HepG2 (cell line): Measurements from ENCODE around the gene ZBTB7C. TPM values are rescaled to one million over a fixed set of nuclear protein-coding genes. Genes with fewer than 3 reads are reported as not detected.

Source experiments
- AKAP8 ChIP-seq: sonication (generic); formaldehyde crosslinking; IDR thresholded peaks from 2 replicates; pipeline ENCODE4 v1.5.1; 2020; ENCODE audit warnings: mild to moderate bottlenecking, missing genetic modification reagents
- ELF1 ChIP-seq: sonication (generic); formaldehyde crosslinking; IDR thresholded peaks from 2 replicates; pipeline ENCODE4 v1.4.0; 2020; ENCODE audit warnings: missing genetic modification reagents
- GRHL1 ChIP-seq: sonication (generic); formaldehyde crosslinking; conservative IDR thresholded peaks from 2 replicates; pipeline ENCODE4 v1.8.0; 2022; ENCODE audit warnings: missing genetic modification reagents
- HDAC1 ChIP-seq: sonication (generic); formaldehyde crosslinking; IDR thresholded peaks from 2 replicates; pipeline ENCODE4 v1.5.1; 2020; ENCODE audit warnings: mild to moderate bottlenecking, missing genetic modification reagents
- HMG20B ChIP-seq: conservative IDR thresholded peaks from 2 replicates; pipeline ENCODE4 v1.6.1; 2016; ENCODE audit warnings: missing genetic modification reagents, missing compliant biosample characterization
- NFYC ChIP-seq: IDR thresholded peaks from 2 replicates; pipeline ENCODE4 v1.6.1; 2016; ENCODE audit warnings: missing genetic modification reagents, missing compliant biosample characterization
- PHF8 ChIP-seq: sonication (generic); formaldehyde crosslinking; IDR thresholded peaks from 2 replicates; pipeline ENCODE4 v1.5.0; 2020; ENCODE audit warnings: missing genetic modification reagents
- RFX1 ChIP-seq: fragments of 450-650 bp; IDR thresholded peaks from 2 replicates; pipeline ENCODE4 v1.6.1; 2017
- YEATS4 ChIP-seq: sonication (generic); formaldehyde crosslinking; IDR thresholded peaks from 2 replicates; pipeline ENCODE4 v1.4.0; 2020; ENCODE audit warnings: missing genetic modification reagents, borderline replicate concordance
- ZMAT5 ChIP-seq: sonication (generic); formaldehyde crosslinking; IDR thresholded peaks from 2 replicates; pipeline ENCODE4 v1.5.0; 2020; ENCODE audit warnings: mild to moderate bottlenecking, low read depth, missing genetic modification reagents, borderline replicate concordance
- ZMYM4 ChIP-seq: sonication (generic); formaldehyde crosslinking; IDR thresholded peaks from 2 replicates; pipeline ENCODE4 v1.8.1; 2023; ENCODE audit warnings: mild to moderate bottlenecking, missing genetic modification reagents
- ZNF20 ChIP-seq: sonication (generic); formaldehyde crosslinking; IDR thresholded peaks from 2 replicates; pipeline ENCODE4 v1.4.0; 2020; ENCODE audit warnings: mild to moderate bottlenecking, moderate library complexity, missing genetic modification reagents
- ZNF232 ChIP-seq: sonication (generic); formaldehyde crosslinking; IDR thresholded peaks from 2 replicates; pipeline ENCODE4 v1.4.0; 2020; ENCODE audit warnings: missing genetic modification reagents, borderline replicate concordance
- ZNF276 ChIP-seq: sonication (generic); formaldehyde crosslinking; IDR thresholded peaks from 2 replicates; pipeline ENCODE4 v1.4.0; 2020; ENCODE audit warnings: mild to moderate bottlenecking, low read depth, missing genetic modification reagents
- ZNF550 ChIP-seq: sonication (generic); formaldehyde crosslinking; IDR thresholded peaks from 2 replicates; pipeline ENCODE4 v1.4.0; 2020; ENCODE audit warnings: mild to moderate bottlenecking, missing genetic modification reagents, borderline replicate concordance
- ZNF609 ChIP-seq: sonication (generic); formaldehyde crosslinking; IDR thresholded peaks from 2 replicates; pipeline ENCODE4 v1.4.0; 2020; ENCODE audit warnings: mild to moderate bottlenecking, missing genetic modification reagents, borderline replicate concordance
- polyA plus RNA-seq, 8 experiments: library from polyadenylated mRNA; depleted of rRNA in 3 of 8; stranded (reverse) in 7 of 8; unstranded in 1 of 8; fragments of >200 nt; fragmentation: Illumina TruSeq in 4 of 8; extraction: Trizol in 4 of 8; gene quantifications; 2 replicates each; pipeline versions ENCODE4 v1.2.1 to v1.2.3, GENCODE V29; 2011 to 2016; ENCODE audit warnings: low read depth in 4 of 8, missing spikeins in 1 of 8, mixed read lengths in 1 of 8; ENCODE audit not compliant: insufficient read depth in 1 of 8
- total RNA-seq, 5 experiments: library from RNA; depleted of rRNA; stranded (reverse); fragments of >200 nt; fragmentation: Illumina TruSeq; extraction: Trizol; gene quantifications; 2 replicates each; pipeline ENCODE4 v1.2.3, GENCODE V29; 2016; ENCODE audit warnings: low read depth in 1 of 5
- TF ChIP-seq, protein P1 (sequence below): sonication (generic); formaldehyde crosslinking; IDR thresholded peaks from 2 replicates; pipeline ENCODE4 v1.5.1; 2020; ENCODE audit warnings: mild to moderate bottlenecking, moderate library complexity, missing genetic modification reagents
- TF ChIP-seq, protein P2 (sequence below): sonication (generic); formaldehyde crosslinking; IDR thresholded peaks from 2 replicates; pipeline ENCODE4 v1.4.0; 2020; ENCODE audit warnings: mild to moderate bottlenecking, missing genetic modification reagents, borderline replicate concordance

The ZBTB7C gene
- total and polyA plus RNA-seq, 2 of the 13 experiments (the other 11 are each of a cell fraction or from before 2014, with no cell fraction given) = 0.01 to 0.04 TPM

DNA sequence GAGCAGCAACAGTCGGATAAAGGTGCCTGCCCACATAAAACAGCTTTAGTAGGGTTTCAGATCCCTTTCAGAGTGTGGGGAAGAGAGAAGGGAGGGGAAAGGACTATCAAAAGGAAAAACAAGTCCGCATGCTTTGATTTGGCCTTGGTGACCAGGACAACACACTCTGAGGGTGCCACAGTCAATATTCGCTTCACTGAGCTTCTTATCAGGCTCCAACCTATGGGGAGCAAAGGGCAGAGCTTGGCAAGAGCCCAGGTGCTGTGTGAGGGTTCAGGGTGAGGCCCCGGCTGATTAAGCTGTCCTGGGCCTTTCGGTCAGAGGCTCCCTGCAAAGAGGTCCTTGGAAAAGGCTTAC lies 241.3 kb downstream of the ZBTB7C start (continued):
- TF ChIP-seq, protein P1, sequence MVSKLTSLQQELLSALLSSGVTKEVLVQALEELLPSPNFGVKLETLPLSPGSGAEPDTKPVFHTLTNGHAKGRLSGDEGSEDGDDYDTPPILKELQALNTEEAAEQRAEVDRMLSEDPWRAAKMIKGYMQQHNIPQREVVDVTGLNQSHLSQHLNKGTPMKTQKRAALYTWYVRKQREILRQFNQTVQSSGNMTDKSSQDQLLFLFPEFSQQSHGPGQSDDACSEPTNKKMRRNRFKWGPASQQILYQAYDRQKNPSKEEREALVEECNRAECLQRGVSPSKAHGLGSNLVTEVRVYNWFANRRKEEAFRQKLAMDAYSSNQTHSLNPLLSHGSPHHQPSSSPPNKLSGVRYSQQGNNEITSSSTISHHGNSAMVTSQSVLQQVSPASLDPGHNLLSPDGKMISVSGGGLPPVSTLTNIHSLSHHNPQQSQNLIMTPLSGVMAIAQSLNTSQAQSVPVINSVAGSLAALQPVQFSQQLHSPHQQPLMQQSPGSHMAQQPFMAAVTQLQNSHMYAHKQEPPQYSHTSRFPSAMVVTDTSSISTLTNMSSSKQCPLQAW (CRISPR knock-in tag) = peak; percentile 50; the same call in 1 of the 2 replicates
- TF ChIP-seq ZNF20 (CRISPR knock-in tag) = no peak
- no peak for TF ChIP-seq AKAP8 (CRISPR knock-in tag)
- no peak for TF ChIP-seq YEATS4 (CRISPR knock-in tag)
- no peak for TF ChIP-seq ZNF550 (CRISPR knock-in tag)
- no peak for TF ChIP-seq ZMAT5
- TF ChIP-seq, protein P2, sequence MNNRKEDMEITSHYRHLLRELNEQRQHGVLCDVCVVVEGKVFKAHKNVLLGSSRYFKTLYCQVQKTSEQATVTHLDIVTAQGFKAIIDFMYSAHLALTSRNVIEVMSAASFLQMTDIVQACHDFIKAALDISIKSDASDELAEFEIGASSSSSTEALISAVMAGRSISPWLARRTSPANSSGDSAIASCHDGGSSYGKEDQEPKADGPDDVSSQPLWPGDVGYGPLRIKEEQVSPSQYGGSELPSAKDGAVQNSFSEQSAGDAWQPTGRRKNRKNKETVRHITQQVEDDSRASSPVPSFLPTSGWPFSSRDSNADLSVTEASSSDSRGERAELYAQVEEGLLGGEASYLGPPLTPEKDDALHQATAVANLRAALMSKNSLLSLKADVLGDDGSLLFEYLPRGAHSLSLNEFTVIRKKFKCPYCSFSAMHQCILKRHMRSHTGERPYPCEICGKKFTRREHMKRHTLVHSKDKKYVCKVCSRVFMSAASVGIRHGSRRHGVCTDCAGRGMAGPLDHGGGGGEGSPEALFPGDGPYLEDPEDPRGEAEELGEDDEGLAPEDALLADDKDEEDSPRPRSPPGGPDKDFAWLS = no peak
- TF ChIP-seq ZNF276 (CRISPR knock-in tag) = no peak
- TF ChIP-seq NFYC = peak; percentile 30; the same call in 1 of the 2 replicates
- TF ChIP-seq HDAC1 (CRISPR knock-in tag) = peak; percentile 38; the same call in 1 of the 2 replicates
- TF ChIP-seq PHF8 (CRISPR knock-in tag) = no peak
- peak; percentile 43; the same call in 1 of the 2 replicates for TF ChIP-seq RFX1
- no peak for TF ChIP-seq ELF1
- peak; percentile 29; the same call in 1 of the 2 replicates for TF ChIP-seq ZMYM4 (CRISPR knock-in tag)
- no peak for TF ChIP-seq ZNF232 (CRISPR knock-in tag)
- TF ChIP-seq GRHL1 = no peak
- peak; percentile 74 for TF ChIP-seq HMG20B (CRISPR knock-in tag)
- TF ChIP-seq ZNF609 = peak; percentile 22; the same call in 1 of the 2 replicates
